HUES6 (cell line): Measurements from ENCODE around the gene DPM2.

Experiments
- H3K27ac ChIP-seq: 2 replicates; pipeline ENCODE4 v1.7.0; 2013; ENCODE audit warnings: low read depth, mild to moderate bottlenecking, low read length, inconsistent platforms
- H3K27me3 ChIP-seq: 2 replicates; pipeline ENCODE4 v1.6.1; 2013; ENCODE audit warnings: low read length; ENCODE audit not compliant: control insufficient read depth, insufficient read depth
- H3K36me3 ChIP-seq: 2 replicates; pipeline ENCODE4 v1.6.1; 2013; ENCODE audit warnings: low read length; ENCODE audit not compliant: control insufficient read depth, insufficient read depth
- H3K4me1 ChIP-seq: 2 replicates; pipeline ENCODE4 v1.6.1; 2013; ENCODE audit warnings: low read length; ENCODE audit not compliant: control insufficient read depth, insufficient read depth
- H3K4me3 ChIP-seq: 2 replicates; pipeline ENCODE4 v1.5.1; 2013; ENCODE audit warnings: low read depth, low read length
- H3K9ac ChIP-seq: one replicate; pipeline ENCODE4 v1.6.1; 2013; ENCODE audit warnings: mild to moderate bottlenecking, low read length
- H3K9me3 ChIP-seq: 2 replicates; pipeline ENCODE4 v1.6.1; 2013; ENCODE audit warnings: low read depth, low read length; ENCODE audit not compliant: control insufficient read depth, insufficient read depth

The DPM2 gene

DNA sequence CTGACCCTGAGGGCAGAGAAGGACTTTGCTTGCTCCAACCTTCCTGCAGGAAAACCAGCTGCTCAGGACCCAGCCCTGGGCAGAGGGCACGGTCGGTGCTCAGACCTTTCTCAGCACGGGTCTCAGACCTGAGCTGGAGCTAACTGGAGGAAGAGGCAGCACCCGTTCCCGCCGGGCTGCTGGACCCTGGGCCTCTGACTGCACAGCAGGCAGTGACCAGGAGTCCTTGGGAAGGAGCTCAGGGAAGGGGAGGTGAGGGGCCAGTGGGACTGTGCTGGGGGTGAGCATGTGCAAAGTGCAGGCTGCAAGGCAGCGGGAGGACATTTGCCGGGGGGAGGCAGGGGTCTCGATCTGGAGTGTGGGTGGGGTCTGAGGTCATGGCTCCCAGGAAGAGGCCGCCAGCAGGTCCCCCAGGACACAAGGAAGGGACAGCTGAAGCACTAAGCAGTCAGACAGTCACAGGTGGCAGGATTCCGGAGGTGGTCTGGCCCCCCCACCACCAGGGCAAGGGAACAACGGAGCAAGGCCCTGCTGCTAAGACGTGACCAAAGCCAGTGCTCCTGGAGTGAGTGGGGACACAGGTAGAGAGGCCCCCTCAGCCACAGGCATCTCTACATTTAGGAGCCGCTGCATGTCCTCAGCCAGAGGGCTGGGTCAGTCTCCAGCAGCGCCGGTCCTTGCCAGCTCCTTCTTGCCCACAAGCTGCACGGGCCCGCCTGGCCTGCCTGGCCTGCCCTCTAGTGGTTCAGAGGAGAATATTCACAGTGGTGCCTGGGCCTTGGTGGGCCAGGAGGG lies 4.8 kb upstream of the DPM2 start:
- Histone ChIP-seq H3K4me3 (no peak overlapping the region), H3K4me1 (peaks cover 9% of the 10 kb centered on the region), H3K9ac (no peak overlapping the region), H3K36me3 (peaks cover 39% of the 10 kb centered on the region), H3K27ac (no peak overlapping the region), H3K9me3 (no peaks in the 10 kb centered on the region), H3K27me3 (no peaks in the 10 kb centered on the region)

DNA sequence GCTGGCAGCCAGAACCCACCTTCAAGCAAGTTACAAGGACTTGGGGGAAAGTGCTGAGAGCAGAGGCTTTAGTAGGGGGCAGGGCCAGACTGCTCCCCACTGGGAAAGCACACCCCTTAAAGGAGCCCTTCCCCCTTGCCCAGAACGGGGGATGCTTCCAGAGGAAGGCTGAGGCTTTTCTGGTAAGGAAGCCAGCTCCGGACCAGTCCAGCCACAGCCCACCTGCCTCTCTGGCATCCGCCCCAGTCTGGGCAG lies 4.2 kb upstream of the DPM2 start:
- no peak overlapping the region for H3K9ac ChIP-seq
- H3K36me3 ChIP-seq = peaks cover 39% of the 10 kb centered on the region
- H3K27me3 ChIP-seq = no peaks in the 10 kb centered on the region

DNA sequence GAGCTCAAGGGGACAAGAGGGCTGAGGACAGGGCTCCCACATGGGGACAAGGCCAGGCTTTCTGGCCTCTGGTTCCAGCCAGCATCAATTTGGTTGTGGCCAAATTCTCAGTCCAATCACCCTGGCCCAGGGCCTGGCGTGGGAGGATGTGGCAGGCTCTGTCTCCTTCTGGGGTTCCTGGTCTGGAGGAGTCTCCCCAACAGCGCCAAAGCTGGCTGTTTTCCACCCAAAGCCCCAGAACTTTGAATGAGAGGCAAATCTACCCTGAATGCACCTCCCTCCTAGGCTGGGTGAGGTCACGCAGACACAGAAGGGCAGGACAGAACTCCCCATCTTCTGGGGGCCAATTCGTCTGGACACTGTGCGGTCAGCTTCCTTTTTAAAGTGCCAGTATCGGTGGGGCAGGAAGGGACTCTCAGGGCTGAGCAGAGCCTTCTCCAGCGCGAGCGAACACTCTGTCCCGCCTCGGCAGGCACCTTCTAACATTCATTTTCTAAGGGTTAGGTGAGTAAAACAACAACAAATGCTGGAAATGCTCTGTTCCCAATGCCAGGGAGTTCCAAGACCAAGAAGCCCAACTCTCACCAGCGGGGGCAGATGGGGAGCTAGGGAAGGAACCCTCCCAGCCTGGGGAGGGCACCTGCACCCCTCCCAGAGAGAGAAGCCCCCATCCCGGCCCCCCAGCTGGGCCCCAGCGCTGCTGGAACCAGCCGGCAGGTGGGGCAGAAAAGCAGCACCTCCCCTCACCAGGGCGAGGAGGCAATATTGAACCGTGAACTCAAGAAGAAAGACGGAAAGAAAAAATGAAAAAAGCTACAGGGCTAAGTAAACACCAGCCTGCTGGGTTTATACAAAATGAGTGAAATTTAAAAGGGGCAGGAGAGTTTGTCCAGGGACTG lies 3.7 kb upstream of the DPM2 start:
- peaks cover 39% of the 10 kb centered on the region for H3K36me3 ChIP-seq
- no peaks in the 10 kb centered on the region for H3K9me3 ChIP-seq
- H3K9ac ChIP-seq = no peak overlapping the region
- no peak overlapping the region for H3K27ac ChIP-seq
- peaks cover 17% of the 10 kb centered on the region for H3K4me1 ChIP-seq
- no peaks in the 10 kb centered on the region for H3K27me3 ChIP-seq
- H3K4me3 ChIP-seq = no peak overlapping the region

More for the DNA sequence above, 4.2 kb upstream of the DPM2 start:
- Histone ChIP-seq H3K27ac (no peak overlapping the region), H3K4me1 (peaks cover 11% of the 10 kb centered on the region), H3K4me3 (no peak overlapping the region), H3K9me3 (no peaks in the 10 kb centered on the region)

GRCh38 chr9:127940593-127940992 lies 2.9 kb upstream of the DPM2 start:
- peaks cover 21% of the 10 kb centered on the region for H3K4me1 ChIP-seq
- H3K36me3 ChIP-seq = peaks cover 35% of the 10 kb centered on the region
- no peak overlapping the region for H3K27ac ChIP-seq
- H3K27me3 ChIP-seq = no peaks in the 10 kb centered on the region
- no peak overlapping the region for H3K4me3 ChIP-seq
- H3K9me3 ChIP-seq = no peaks in the 10 kb centered on the region
- no peak overlapping the region for H3K9ac ChIP-seq

GRCh38 chr9:127938298-127938690 lies 640 bp upstream of the DPM2 start:
- H3K4me1 ChIP-seq = peaks cover 17% of the 10 kb centered on the region
- H3K9me3 ChIP-seq = no peaks in the 10 kb centered on the region
- H3K27ac ChIP-seq = no peak overlapping the region; the same call in 1 of the 2 replicates
- peak overlapping the region; percentile 20 for H3K9ac ChIP-seq
- peaks cover 16% of the 10 kb centered on the region for H3K36me3 ChIP-seq
- peak overlapping the region; percentile 87 for H3K4me3 ChIP-seq
- H3K27me3 ChIP-seq = no peaks in the 10 kb centered on the region

DNA sequence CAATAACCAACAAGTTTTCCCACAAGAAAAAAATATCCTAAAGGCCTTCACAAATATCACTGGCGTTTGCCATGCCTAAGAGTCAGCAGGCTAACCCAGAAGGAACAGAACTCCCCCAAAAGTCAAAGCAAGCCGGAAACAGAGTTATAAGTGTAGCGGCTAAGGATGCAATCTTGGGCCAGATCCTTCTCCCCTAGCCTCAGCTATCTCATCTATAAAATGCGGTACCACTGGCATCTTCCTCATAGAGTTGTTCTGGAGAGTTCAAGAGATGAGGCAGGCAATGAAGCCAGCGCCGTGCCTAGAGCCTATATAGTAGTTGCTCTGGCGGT lies 632 bp downstream of the DPM2 start:
- Histone ChIP-seq H3K9ac (peak overlapping the region; percentile 74), H3K9me3 (no peaks in the 10 kb centered on the region), H3K36me3 (peaks cover 3% of the 10 kb centered on the region), H3K27ac (no peak overlapping the region), H3K4me3 (peak overlapping the region; percentile 87), H3K27me3 (no peaks in the 10 kb centered on the region), H3K4me1 (peaks cover 15% of the 10 kb centered on the region)

- H3K27me3 ChIP-seq = no peaks in the 10 kb centered on the region
- H3K4me3 ChIP-seq = peak overlapping the region; percentile 87
- peak overlapping the region; percentile 74 for H3K9ac ChIP-seq
- no peak overlapping the region for H3K27ac ChIP-seq
- no peaks in the 10 kb centered on the region for H3K36me3 ChIP-seq
- H3K4me1 ChIP-seq = peaks cover 18% of the 10 kb centered on the region
- no peaks in the 10 kb centered on the region for H3K9me3 ChIP-seq
Measured at GRCh38 chr9:127936347-127936852, 1.3 kb downstream of the DPM2 start.

- Histone ChIP-seq H3K9ac (no peak overlapping the region), H3K36me3 (no peaks in the 10 kb centered on the region), H3K9me3 (no peaks in the 10 kb centered on the region), H3K4me1 (peaks cover 24% of the 10 kb centered on the region), H3K27me3 (no peaks in the 10 kb centered on the region), H3K4me3 (peak overlapping the region; percentile 87; the same call in 1 of the 2 replicates), H3K27ac (no peak overlapping the region)
Measured at GRCh38 chr9:127935765-127936221, 1.9 kb downstream of the DPM2 start.

DNA sequence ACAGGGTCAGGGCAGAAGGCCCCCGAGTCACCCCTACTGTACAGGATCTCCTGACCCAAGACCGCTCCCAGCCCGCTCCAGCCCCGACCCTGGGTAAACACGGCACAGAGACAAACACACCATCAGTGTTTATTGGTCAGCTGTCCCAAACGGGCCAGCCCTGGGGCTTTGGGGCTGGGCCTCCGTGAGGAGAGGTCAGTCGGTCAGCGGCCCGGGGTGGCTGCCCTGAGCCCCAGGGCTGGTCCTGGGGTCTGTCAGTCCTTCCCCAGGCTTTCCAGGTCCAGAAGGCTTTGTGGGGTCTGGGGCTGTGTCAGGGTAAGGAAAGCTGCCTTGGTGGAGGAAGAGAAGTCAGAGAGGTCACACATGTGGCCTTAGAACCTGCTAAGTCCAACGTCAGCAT lies 2.7 kb downstream of the DPM2 start:
- H3K4me1 ChIP-seq = peaks cover 27% of the 10 kb centered on the region
- H3K36me3 ChIP-seq = no peaks in the 10 kb centered on the region
- H3K27me3 ChIP-seq = peaks cover 3% of the 10 kb centered on the region; the same call in 1 of the 2 replicates
- no peaks in the 10 kb centered on the region for H3K9me3 ChIP-seq
- no peak overlapping the region for H3K9ac ChIP-seq
- no peak overlapping the region for H3K4me3 ChIP-seq
- no peak overlapping the region for H3K27ac ChIP-seq

- peaks cover 10% of the 10 kb centered on the region for H3K27me3 ChIP-seq
- H3K27ac ChIP-seq = no peak overlapping the region
- peaks cover 30% of the 10 kb centered on the region for H3K4me1 ChIP-seq
- no peaks in the 10 kb centered on the region for H3K36me3 ChIP-seq
- H3K9me3 ChIP-seq = no peaks in the 10 kb centered on the region
- H3K9ac ChIP-seq = no peak overlapping the region
- H3K4me3 ChIP-seq = no peak overlapping the region
Measured at GRCh38 chr9:127934248-127934647, 3.4 kb downstream of the DPM2 start.
